Measurements from ENCODE around the gene PRKG1.
"Not testable (repeated sequence)": the region's sequence is repeated elsewhere in the genome, so short reads cannot be mapped to it uniquely, and the experiment has no call there.

PRKG1 gene

DNA sequence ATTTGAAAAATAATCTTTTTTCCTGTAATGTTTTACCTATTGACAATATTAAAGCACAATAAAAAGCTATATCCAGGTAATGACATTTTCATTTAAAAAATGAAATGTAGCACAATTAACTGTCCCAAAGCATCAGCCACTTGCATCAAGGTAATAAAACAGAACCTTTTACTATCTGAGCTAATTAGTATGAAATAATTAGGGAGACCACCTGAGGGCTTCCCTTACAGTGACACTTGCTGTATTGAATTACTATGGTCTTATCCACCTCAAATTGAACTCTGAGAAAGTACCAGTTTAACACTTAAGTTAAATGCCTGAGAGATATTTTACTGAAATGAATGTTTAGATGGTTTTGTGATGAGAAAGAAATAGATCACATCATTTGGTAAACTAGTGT lies 1120.4 kb downstream of the PRKG1 start:
- no peak for DNase-seq

DNA sequence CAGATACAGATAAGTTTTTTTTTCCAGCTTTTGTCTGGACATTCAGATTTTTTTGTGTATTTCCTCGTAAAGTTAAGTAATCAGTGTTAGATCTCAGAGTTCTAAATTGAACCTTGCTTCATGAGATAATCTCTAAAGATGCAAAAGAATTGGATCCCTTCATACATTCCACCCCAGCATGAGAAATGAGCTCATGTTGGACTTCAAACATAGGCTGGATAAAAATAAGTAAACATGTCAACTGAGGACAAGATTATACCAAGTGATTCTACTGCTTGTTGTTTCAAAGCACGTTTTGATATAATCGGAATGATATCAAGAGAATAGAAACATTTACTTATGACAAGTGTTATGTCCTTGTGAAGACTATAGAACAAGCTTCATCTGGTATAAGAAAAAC lies 1122.8 kb downstream of the PRKG1 start:
- no peak for DNase-seq

DNA sequence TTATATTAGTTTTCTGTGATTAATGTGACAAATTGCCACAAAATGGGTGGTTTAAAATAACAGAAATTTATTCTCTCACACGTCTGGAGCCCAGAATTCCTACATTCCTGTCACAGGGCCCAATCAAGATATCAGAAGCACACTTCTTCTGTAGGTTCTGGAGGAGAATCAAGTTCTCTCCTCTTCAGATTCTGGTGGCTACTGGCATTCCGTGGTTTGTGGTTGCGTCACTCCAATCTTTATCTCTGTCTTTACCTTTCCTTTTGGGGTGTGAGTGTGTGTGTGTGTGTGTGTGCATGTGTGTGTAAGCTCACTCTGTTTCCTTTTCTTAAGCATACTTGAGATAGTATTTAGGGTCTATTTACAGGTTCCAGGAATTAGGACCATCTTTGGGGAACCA lies 1124.3 kb downstream of the PRKG1 start:
- no peak for DNase-seq

DNA sequence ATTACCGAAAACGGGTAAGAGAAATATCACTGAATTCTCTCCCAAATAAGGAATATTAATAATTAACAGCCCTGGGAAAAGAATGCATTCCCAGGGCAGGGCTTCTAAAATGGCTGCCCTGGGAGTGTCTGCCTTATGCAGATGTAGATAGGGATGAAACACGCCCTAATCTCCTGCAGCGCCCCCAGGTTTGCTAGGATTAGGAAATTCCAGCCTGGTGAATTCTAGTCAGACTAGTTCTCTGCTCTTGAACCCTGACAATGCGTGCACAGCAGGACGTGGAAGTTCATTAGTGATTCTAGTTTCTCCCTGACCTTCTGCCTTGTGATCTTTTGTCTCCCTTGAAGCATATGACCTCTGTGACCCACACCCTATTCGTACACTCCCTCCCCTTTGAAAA lies 1130.6 kb downstream of the PRKG1 start:
- DNase-seq: not testable (repeated sequence)

DNA sequence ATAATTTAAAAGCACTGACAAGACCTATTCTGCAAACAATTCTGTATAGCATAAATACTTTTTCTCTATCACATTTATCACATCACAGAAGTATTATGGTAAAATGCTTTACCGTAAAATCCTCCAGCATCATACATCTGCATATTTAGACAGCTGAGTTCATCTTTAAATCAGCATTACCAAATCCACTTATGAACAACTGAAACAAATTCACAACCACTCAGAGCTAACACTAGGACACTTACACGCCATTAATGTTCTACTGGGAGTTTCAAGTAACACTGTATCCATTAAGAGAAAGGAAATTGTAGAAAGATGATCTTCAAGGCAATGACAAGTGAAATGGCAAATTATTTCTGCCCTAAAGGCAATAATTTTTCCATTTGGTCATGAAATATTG lies 1134.1 kb downstream of the PRKG1 start:
- DNase-seq: no peak

GRCh38 chr10:52210161-52210560 lies 1135.9 kb downstream of the PRKG1 start:
- no peak for DNase-seq

DNA sequence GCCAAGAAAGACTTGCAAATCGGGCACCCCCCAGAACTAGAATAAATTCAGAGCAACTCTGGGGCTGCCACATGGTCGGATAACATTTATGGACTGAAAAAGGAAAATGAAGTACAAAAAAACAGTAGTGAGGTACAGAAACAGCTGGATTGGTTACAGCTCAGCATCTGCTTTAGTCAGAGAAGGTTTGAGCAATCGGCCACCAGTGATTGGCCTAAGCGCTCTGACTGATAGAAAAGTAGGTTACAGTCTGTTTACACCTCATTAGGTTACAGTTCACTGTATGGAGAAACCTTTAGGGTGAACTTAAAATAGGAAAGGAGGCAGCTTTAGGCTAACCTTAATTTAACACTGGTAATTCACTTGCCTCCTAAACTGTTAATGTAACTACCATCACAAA lies 1137.8 kb downstream of the PRKG1 start:
- no peak for DNase-seq

DNA sequence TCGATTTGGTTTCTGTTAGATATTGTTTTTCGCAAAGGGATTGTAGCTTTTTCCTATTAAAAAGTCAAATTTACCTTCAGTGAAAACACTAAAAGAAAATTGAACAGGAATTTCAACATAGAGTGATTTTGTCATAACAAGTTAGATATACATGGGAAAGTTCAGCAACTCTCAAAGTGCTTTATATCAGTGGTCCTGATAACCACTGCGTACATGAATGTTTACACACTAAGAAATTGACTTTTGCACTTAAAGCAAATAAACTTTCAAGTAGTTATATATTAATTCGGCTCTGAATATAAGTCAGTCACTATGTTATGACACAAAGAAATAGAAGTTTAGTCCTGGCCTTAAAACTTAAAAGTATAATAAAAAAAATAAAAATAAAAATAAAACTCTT lies 1138.5 kb downstream of the PRKG1 start:
- DNase-seq: no peak

DNA sequence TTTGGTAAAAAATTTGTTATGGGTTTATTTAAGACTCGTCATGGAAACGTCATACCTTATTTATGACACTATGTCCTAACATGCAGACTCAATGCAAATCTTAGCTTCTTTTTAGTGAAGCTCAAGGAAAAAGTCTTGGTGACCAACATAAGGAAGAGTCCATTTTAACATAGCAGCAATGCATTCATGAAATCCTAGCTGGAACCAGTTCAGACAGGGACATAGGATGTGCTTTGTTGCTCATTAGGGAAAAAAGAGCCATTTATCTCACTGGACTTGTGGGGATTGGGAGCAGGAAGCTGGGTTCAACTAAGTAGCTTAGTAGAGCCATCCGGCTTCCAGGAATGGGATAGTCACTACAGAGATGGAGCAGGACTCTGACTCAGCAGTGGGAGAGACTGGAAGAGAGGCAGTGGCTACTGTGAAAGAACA lies 1139.0 kb downstream of the PRKG1 start:
- no peak for DNase-seq

GRCh38 chr10:52215745-52216361 lies 1141.6 kb downstream of the PRKG1 start:
- DNase-seq: no peak

GRCh38 chr10:52216852-52217251 lies 1142.6 kb downstream of the PRKG1 start:
- no peak for DNase-seq

DNA sequence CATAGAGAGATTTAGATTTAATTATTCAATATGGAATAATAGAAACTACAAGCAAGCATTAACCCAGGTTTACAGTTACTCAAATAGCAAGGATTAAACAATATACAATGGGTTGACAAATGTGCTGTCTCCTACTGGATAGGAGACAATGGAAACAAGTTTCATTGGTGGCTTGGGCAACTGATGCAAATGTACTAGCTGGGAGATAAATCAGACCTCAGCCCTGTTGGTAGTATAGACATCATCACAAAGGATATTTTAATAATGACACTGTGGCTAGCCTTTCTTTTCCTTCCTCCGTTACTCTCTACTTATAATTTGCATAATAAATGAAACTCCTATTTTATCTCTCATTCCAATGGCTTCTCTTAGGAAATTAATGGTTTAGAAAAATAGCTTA lies 1143.2 kb downstream of the PRKG1 start:
- DNase-seq: no peak

GRCh38 chr10:52220947-52221346 lies 1146.7 kb downstream of the PRKG1 start:
- no peak for DNase-seq

DNA sequence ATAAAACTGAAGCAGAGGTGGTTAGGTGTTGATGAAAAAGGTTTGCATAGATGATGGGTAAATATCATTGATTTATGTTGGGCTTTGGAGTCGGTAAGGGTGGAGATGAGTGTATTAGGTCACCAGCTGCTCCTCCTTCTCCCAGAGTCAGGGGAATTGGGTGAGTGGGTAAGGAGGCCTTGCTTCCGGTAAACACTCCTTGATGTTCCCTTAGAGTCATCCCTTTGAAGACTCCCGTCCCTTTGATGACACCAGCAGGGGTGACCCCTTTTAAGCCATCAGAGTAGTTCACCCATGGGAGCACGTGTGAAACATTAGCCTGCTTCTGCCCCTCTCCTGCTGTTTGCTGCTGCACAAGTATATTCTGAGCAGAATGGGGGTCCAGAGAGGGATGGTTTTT lies 1147.6 kb downstream of the PRKG1 start:
- DNase-seq: no peak

- no peak for DNase-seq
These were observed 1152.0 kb downstream of the PRKG1 start for GRCh38 chr10:52226197-52226847.

DNA sequence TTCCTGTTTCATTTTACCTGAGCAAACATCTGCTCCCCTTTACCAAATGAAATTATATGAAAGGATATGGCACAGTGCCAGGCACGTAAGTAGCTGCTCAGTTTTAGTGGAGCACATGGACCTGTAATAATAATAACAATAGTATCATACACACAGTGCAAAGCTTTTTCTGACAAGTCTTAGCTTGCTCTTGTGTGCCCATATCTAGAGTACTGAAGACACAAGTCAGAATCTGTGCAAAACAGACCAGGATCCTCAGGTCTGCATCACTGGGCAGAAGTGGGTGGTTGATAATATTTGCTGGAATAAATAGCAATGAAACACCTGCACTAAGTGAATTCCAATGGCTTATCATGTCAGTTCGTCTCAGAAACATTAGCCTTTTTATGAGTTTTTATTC lies 1154.3 kb downstream of the PRKG1 start:
- DNase-seq: no peak

- no peak for DNase-seq
These were observed 1155.1 kb downstream of the PRKG1 start for GRCh38 chr10:52229291-52229931.

GRCh38 chr10:52232561-52233350 lies 1158.5 kb downstream of the PRKG1 start:
- DNase-seq: no peak

GRCh38 chr10:52233351-52233991 lies 1159.2 kb downstream of the PRKG1 start:
- not testable (repeated sequence) for DNase-seq

DNA sequence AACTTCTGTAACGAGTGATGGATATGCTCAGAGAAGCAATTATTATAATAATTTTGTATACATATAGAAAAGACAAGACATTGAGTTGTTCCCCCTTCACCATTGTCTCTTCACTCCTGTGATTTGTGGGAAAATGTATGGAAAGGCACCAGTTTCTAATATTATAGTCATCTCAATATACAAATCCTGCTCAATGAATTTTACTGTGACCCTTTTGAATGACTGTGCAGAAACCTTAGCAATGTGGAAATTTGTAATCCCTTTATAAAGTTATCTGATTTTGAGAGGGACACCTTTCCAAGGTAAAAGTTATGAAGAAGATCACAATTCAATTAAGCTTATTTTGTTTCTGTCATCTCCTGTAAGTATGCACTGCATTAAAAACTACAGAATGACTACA lies 1165.5 kb downstream of the PRKG1 start:
- no peak for DNase-seq

- DNase-seq: no peak
These were observed 1171.3 kb downstream of the PRKG1 start for GRCh38 chr10:52245547-52245946.

DNA sequence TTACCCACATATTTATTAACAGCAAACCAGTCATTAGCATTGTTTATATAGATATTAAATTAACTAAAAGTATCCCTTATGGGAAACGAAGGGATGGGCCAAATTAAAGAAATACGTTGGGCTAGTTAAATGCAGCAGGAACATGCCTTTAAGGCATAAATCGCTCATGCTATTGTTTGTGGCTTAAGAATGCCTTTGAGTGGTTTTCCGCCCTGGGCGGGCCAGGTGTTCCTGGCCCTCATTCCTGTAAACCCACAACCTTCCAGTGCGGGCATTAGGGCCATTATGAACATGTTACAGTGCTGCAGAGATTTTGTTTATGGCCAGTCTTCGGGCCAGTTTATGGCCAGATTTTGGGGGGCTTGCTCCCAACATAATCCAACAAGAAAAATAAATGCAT lies 1173.6 kb downstream of the PRKG1 start:
- DNase-seq: not testable (repeated sequence)

GRCh38 chr10:52248697-52249306 lies 1174.5 kb downstream of the PRKG1 start:
- DNase-seq: no peak

Data from DMS79 treated with DMSO at 0.1 percent for 48 hours (cell line).